K562 (cell line): Measurements from ENCODE around the gene TP53I13. TPM values are rescaled to one million over a fixed set of nuclear protein-coding genes. Genes with fewer than 3 reads are reported as not detected.

Experiments
- CHAMP1 ChIP-seq: fragments of 450-650 bp; IDR thresholded peaks from 2 replicates; pipeline ENCODE4 v1.6.1; 2016; ENCODE audit warnings: mild to moderate bottlenecking
- CHD7 ChIP-seq: fragments of 200-600 bp; sonication (generic); IDR thresholded peaks from one replicate; pipeline ENCODE4 v1.6.1; 2012; ENCODE audit warnings: mild to moderate bottlenecking, low read depth, low read length, inconsistent platforms
- NR4A1 ChIP-seq, 2 experiments: fragments of 250-450 bp in 1 of 2; fragments of 450-650 bp in 1 of 2; sonication (Bioruptor Pico) in 1 of 2; IDR thresholded peaks; 2 replicates each; pipeline versions ENCODE4 v1.4.0 to v1.6.1; 2016 to 2020; ENCODE audit warnings: mild to moderate bottlenecking in 2 of 2, missing compliant biosample characterization in 1 of 2, missing genetic modification characterization in 1 of 2, moderate library complexity in 1 of 2
- SETDB1 ChIP-seq: IDR thresholded peaks from one replicate; pipeline ENCODE4 v1.6.1; 2012; ENCODE audit warnings: low read length, control low read depth, inconsistent platforms
- SNRNP70 ChIP-seq: fragments of 200-400 bp; formaldehyde crosslinking; optimal IDR thresholded peaks from 2 replicates; pipeline ENCODE3; 2017; ENCODE audit warnings: low read depth, low read length
- TBL1XR1 ChIP-seq, 2 experiments: IDR thresholded peaks; 2 replicates each; pipeline ENCODE4 v1.6.1; 2012; ENCODE audit warnings: improper control_type of control experiment in 2 of 2, low read length in 2 of 2, mild to moderate bottlenecking in 1 of 2
- USF2 ChIP-seq: sonication (generic); formaldehyde crosslinking; IDR thresholded peaks from 2 replicates; pipeline ENCODE4 v1.5.0; 2020; ENCODE audit warnings: missing genetic modification reagents
- ZNF395 ChIP-seq: fragments of 200-800 bp; sonication (Bioruptor generic); IDR thresholded peaks from 2 replicates; pipeline ENCODE4 v1.6.1; 2017; ENCODE audit warnings: missing genetic modification characterization, missing compliant biosample characterization
- ZNF589 ChIP-seq: fragments of 200-800 bp; sonication (Bioruptor generic); IDR thresholded peaks from 2 replicates; pipeline ENCODE4 v1.6.1; 2016; ENCODE audit warnings: low read depth, missing genetic modification characterization, missing compliant biosample characterization
- ZNF75A ChIP-seq: fragments of 450-650 bp; formaldehyde crosslinking; IDR thresholded peaks from 2 replicates; pipeline ENCODE4 v1.4.0; 2020; ENCODE audit warnings: mild to moderate bottlenecking
- polyA plus RNA-seq, 8 experiments: library from polyadenylated mRNA; depleted of rRNA in 4 of 8; stranded (reverse) in 5 of 8; unstranded in 3 of 8; fragments of >200 nt; fragmentation: Nextera tagmentation in 2 of 8; fragmentation: Illumina TruSeq in 1 of 8; extraction: Ambion mirVana in 2 of 8; extraction: Trizol in 1 of 8; gene quantifications; 2 replicates each; pipeline versions ENCODE4 v1.2.1 to v1.2.3, GENCODE V29; 2011 to 2014; ENCODE audit warnings: inconsistent platforms in 1 of 8, missing spikeins in 1 of 8
- total RNA-seq, 7 experiments: library from RNA; depleted of rRNA in 6 of 7; stranded (reverse); fragments of >200 nt in 6 of 7; fragmentation: Illumina TruSeq in 2 of 7; extraction: Trizol in 2 of 7; gene quantifications; 2 replicates each; pipeline versions ENCODE4 v1.2.1 to v1.2.3, GENCODE V29; 2011 to 2021; ENCODE audit warnings: low replicate concordance in 1 of 7

The TP53I13 gene
- total and polyA plus RNA-seq, 9 of the 15 experiments (the other 6 are each of a cell fraction or from before 2014, with no cell fraction given) = 0.08 to 28.3 (median 9.1) TPM

- TF ChIP-seq CHAMP1 = no peak
- TF ChIP-seq SNRNP70 = no peak
- TF ChIP-seq CHD7 = no peak
- TF ChIP-seq SETDB1 = no peak
- peak; percentile 56; the same call in 1 of the 2 replicates for TF ChIP-seq ZNF395
- TF ChIP-seq ZNF589 (CRISPR knock-in tag) = no peak
- 0 out of 4 replicates have a peak, but pooled peaks of 1 of the 2 experiments have one; percentile 20 for TF ChIP-seq TBL1XR1 (IDR thresholded peaks at IDR 0.05; ENCODE audit: low read length in 2 of 2)
- TF ChIP-seq NR4A1 (CRISPR knock-in tag; IDR thresholded peaks at IDR 0.05) = no peak
- no peak for TF ChIP-seq NR4A1 (tag; IDR thresholded peaks at IDR 0.05)
- TF ChIP-seq USF2 (CRISPR knock-in tag) = no peak
- no peak for TF ChIP-seq ZNF75A (CRISPR knock-in tag)
Measured at GRCh38 chr17:29617481-29618271, 49.2 kb downstream of the TP53I13 start (continued).
